GM21390 (cell line): ENCODE data around the gene ABCG4.
"Not testable (repeated sequence)": the region's sequence is repeated elsewhere in the genome, so short reads cannot be mapped to it uniquely, and the experiment has no call there.

Experiments
- ATAC-seq: cut with Tn5 transposase; IDR thresholded peaks from one replicate; pipeline ENCODE4 v1.9.1; 2021; ENCODE audit not compliant: unreplicated experiment

Gene ABCG4

GRCh38 chr11:119149018-119149785 is at the start of gene ABCG4:
Gene ABCG4 (plus strand): TSS chr11:119149052. CDS start chr11:119149966, 914 bp downstream.
- ATAC-seq, result no peak

DNA sequence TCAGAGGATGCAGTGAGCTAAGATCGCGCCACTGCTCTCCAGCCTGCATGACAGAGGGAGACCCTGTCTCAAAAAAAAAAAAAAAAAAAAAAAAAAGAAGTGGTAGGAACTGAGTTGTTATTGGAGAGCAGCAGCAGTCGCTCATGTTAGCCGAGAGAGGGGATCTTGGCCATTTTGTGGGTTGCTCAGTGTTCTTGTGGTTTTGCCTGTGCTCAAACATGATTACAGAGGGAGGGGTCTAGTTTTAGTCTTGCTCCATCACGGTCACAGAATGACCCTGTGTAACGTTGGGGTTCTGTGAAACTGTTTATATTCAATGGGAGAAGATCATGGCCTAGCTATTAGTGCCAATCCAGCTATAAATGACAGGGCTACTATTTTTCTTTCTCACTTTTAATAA is 49.1 kb upstream of the ABCG4 start:
- no peak for ATAC-seq

- ATAC-seq, result no peak
Measured at GRCh38 chr11:119100246-119100970, 48.4 kb upstream of the ABCG4 start.

GRCh38 chr11:119100994-119101758 is 47.7 kb upstream of the ABCG4 start:
- ATAC-seq, result peak; percentile 24

GRCh38 chr11:119101759-119102423 is 47.0 kb upstream of the ABCG4 start, which contains the start of gene DPAGT1:
Gene DPAGT1 (minus strand): TSS chr11:119101853. CDS start chr11:119101655, 198 bp downstream.
- peak; percentile 71 for ATAC-seq

DNA sequence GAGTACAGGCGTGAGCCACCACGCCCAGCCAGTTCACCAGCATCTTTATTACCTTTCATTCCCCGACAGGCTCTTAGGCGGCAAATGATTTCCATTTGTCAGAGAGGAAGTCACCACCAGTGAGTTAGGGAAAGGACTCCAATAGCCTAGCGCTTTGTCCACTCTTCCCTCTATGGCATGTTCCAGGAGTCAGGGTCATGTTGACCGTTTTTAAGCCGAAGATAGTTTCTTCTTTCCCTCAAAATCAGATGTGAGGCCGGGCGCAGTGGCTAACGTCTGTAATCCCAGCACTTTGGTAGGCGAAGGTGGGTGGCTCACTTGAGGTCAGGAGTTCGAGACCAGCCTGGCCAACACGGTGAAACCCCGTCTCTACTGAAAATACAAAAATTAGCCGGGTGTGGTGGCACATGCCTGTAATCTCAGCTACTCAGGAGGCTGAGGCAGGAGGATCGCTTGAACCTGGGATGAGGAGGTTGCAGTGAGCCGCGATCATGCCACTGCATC is 45.6 kb upstream of the ABCG4 start:
- not testable (repeated sequence) for ATAC-seq

DNA sequence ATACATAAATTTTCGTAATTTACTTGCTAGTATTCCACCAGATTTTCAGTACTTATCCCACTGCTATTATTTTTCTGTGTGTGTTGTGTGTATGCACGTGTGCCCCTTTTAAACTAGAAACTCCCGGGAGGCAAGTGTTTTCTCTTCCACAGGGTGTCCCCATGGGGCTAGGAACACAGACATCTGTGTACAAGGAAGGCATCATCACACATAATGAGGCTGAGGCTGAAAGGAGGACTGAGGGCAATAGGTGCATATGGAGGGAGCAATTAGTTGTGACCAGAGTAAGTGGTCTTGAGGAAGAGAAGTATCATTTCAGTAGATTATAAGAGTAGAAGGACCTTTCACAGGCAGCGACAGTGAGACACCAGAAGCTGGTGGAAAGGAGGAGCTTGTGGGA is 45.1 kb upstream of the ABCG4 start:
- ATAC-seq, result no peak

DNA sequence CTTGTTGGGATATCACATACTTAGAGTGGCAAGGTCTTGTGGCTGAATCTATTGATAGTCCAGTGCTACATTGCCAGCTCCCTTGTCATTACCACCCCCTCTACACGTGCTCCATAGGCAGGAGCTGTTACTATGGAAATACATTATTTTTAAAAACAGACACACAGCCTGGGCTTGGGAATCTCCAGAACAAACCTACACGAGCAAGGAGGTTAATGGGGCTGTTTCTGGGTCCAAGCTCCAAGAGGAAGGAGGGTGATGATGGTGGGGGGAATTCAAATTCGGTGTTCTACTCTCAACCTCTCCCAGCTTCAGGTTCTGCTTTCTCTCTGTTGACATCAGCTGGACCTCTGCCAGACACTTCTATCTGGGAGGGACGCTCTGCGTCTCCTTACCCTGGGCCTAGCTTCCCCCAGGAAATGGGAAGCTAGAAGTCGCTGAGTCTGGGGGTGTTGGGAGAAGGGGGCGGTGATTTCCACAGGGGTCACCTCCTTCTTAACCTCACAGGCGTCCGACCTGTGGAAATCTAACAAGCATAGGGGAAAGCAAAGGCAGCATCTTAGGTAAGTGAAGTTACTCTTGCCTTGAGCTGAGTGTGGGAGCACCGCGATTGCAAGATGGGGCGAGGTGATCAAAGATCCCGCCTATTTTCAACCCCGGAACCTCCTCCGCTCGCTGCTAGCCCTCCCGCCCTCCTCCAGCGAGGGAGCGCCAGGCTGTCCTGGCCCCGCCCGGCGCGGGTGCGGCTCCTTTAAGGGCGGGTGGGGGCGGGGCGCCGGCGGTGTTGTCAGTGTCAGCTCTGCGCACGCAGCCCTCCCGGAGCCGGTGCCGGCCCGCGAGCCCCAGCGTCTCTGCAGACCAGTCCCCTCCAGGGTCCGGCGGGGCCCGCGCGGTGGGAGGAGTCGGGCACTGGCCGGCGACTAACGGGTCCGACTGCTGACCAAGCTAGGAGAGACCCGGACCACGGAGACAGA is 42.0 kb upstream of the ABCG4 start, which contains the start of gene C2CD2L:
Gene C2CD2L, plus strand, starts transcription at position 781 of the 974 bp plus-strand sequence. CDS start 398 bp downstream, outside the sequence.
- ATAC-seq, result peak; percentile 74

- peak; percentile 24 for ATAC-seq
Measured at GRCh38 chr11:119107538-119108145, 41.2 kb upstream of the ABCG4 start.

- ATAC-seq, result no peak
Measured at GRCh38 chr11:119108146-119108856, 40.6 kb upstream of the ABCG4 start.

- ATAC-seq, result no peak
Measured at GRCh38 chr11:119108857-119109221, 40.0 kb upstream of the ABCG4 start.

- no peak for ATAC-seq
Measured at GRCh38 chr11:119109843-119110242, 39.0 kb upstream of the ABCG4 start.

- no peak for ATAC-seq
Measured at GRCh38 chr11:119110439-119110838, 38.4 kb upstream of the ABCG4 start.

DNA sequence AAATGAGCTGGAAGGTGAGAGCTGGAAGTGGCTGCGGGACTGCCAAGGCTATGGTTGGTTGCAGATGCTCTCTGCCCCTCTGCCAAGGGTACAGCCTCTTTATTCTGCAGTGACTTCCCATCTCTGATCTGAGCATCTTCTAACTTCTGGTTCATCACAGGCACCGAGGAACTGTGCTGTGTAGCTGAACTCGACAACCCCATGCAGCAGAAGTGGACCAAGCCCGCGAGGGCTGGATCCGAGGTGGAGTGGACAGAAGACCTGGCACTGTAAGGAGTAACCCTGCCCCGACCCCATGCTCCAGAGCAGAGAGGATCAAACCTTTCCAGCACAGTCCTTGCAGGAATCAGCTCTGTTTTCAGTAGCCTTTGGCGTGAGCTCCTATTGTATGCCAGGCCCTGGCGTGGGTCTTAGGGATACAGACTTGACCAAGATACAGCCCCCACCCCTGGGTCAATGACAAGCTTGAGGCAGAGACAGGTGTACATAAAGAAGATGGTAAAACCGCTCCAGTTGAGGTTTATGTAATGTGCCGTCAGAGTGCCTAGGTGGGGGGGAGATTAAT is 37.4 kb upstream of the ABCG4 start:
- ATAC-seq, result no peak

DNA sequence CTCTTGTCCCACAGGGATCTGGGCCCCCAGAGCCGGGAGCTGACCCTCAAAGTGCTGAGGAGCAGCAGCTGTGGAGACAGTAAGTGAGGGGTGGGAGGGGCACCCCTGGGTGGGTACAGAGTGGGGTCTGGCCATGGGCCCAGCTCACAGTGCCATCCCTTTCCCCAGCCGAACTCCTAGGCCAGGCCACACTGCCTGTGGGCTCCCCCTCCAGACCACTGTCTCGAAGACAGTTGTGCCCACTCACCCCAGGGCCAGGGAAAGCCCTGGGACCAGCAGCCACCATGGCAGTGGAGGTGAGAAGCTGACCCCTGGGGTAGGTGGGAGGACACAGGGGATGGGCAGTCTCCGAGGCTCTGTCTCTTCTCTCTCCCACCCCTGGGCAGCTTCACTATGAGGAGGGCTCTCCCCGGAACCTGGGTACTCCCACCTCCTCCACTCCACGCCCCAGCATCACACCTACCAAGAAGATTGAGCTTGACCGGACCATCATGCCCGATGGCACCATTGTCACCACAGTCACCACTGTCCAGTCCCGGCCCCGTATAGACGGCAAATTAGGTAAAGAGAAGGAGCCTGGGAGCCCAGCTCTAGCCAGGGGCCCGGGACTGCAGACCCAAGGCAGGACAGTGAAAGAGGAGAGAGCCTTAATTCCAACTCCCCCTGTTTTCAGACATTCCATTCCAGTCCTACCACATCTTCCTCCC is 36.4 kb upstream of the ABCG4 start:
- ATAC-seq, result no peak

DNA sequence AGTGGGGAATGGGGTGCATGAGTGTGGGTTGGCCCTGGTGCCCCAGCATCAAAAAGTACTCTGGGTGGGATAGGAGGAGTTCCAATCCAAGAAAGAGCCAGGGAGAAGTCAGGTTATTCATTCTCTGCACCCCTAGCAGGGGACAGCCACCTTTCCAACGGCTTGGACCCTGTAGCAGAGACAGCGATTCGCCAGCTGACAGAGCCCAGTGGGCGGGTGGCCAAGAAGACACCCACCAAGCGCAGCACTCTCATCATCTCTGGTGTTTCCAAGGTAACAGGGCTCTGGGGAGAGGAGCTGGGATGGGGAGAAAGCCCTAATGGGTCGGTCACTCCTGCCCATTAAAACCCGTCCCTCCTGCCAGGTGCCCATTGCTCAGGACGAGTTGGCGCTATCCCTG is 35.1 kb upstream of the ABCG4 start:
- no peak for ATAC-seq

DNA sequence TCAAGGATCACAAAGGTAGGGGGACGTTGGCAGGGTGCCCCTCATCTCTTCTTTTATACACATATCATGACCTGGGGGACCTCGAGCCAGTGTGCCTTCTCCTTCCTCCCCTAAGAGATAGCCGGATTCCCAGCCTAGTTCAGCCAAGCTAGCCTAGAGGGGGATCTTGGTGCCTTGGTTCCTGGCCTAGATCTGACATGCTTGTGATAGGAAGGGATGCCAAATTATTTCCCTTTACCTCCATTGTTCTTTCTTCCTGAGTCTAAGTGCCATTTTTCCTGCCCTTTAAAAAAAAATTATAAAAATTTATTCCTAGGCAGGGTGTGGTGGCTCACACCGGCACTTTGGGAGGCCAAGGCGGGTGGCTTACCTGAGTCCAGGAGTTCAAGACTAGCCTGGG is 34.5 kb upstream of the ABCG4 start:
- no peak for ATAC-seq
